ENCODE results near the gene MALRD1.

GRCh38 chr10:19096501-19097073 lies 48.0 kb downstream of the MALRD1 start:
- TF ChIP-seq REST (IDR thresholded peaks at IDR 0.05; ENCODE audit: insufficient read depth in 1 of 2, low read depth in 2 of 2, low read length in 2 of 2) (no peak), POLR2AphosphoS5 (IDR thresholded peaks at IDR 0.05; ENCODE audit: low read depth, low read length) (no peak), SIN3A (IDR thresholded peaks at IDR 0.05; ENCODE audit: borderline replicate concordance, insufficient read depth, low read length) (no peak), TAF1 (IDR thresholded peaks at IDR 0.05; ENCODE audit: borderline replicate concordance, insufficient read depth, low read length) (no peak), FOXP2 (optimal IDR thresholded peaks at IDR 0.05; ENCODE audit: borderline replicate concordance, extremely low read depth, extremely low read length, insufficient read depth) (no peak)

Data from PFSK-1 (cell line).